ENCODE data around the gene ZNF512B. TPM values are rescaled to one million over a fixed set of nuclear protein-coding genes. Genes with fewer than 3 reads are reported as not detected.

ZNF512B gene
- total RNA-seq, 1 donor from 2014 or later, result 4.5 TPM

GRCh38 chr20:63929071-63929470, 40.7 kb downstream of the ZNF512B start:
- DNase-seq (ENCODE audit: low read depth), result no peak
- Histone ChIP-seq H3K4me3 (ENCODE audit: low read depth, low read length) (no peak overlapping the region), H3K36me3 (ENCODE audit: control insufficient read depth, insufficient read depth, low read length) (peaks cover 41% of the 10 kb centered on the region), H3K27me3 (ENCODE audit: control insufficient read depth, insufficient read depth, low read length) (no peaks in the 10 kb centered on the region)
- no peak for FAIRE-seq
- no peak for TF ChIP-seq CTCF (IDR thresholded peaks at IDR 0.05; ENCODE audit: insufficient read depth, low read length, severe bottlenecking)

- Histone ChIP-seq H3K36me3 (ENCODE audit: control insufficient read depth, insufficient read depth, low read length) (peaks cover 27% of the 10 kb centered on the region), H3K27me3 (ENCODE audit: control insufficient read depth, insufficient read depth, low read length) (no peaks in the 10 kb centered on the region), H3K4me3 (ENCODE audit: low read depth, low read length) (no peak overlapping the region)
- FAIRE-seq (no peak), DNase-seq (ENCODE audit: low read depth) (no peak)
- no peak for TF ChIP-seq CTCF (IDR thresholded peaks at IDR 0.05; ENCODE audit: insufficient read depth, low read length, severe bottlenecking)
Measured at GRCh38 chr20:63926298-63926697, 43.4 kb downstream of the ZNF512B start.

GRCh38 chr20:63924241-63924640, 45.5 kb downstream of the ZNF512B start:
- no peak for DNase-seq (ENCODE audit: low read depth)
- Histone ChIP-seq H3K27me3 (ENCODE audit: control insufficient read depth, insufficient read depth, low read length) (no peaks in the 10 kb centered on the region), H3K4me3 (ENCODE audit: low read depth, low read length) (no peak overlapping the region), H3K36me3 (ENCODE audit: control insufficient read depth, insufficient read depth, low read length) (peaks cover 12% of the 10 kb centered on the region)
- no peak for TF ChIP-seq CTCF (IDR thresholded peaks at IDR 0.05; ENCODE audit: insufficient read depth, low read length, severe bottlenecking)
- no peak for FAIRE-seq

GRCh38 chr20:63923651-63924050, 46.1 kb downstream of the ZNF512B start:
- Histone ChIP-seq H3K27me3 (ENCODE audit: control insufficient read depth, insufficient read depth, low read length) (no peaks in the 10 kb centered on the region), H3K4me3 (ENCODE audit: low read depth, low read length) (no peak overlapping the region), H3K36me3 (ENCODE audit: control insufficient read depth, insufficient read depth, low read length) (peaks cover 9% of the 10 kb centered on the region)
- no peak for TF ChIP-seq CTCF (IDR thresholded peaks at IDR 0.05; ENCODE audit: insufficient read depth, low read length, severe bottlenecking)
- DNase-seq (ENCODE audit: low read depth) (no peak), FAIRE-seq (no peak)

GRCh38 chr20:63920226-63920625, 49.5 kb downstream of the ZNF512B start:
- no peak for FAIRE-seq
- peaks cover 6% of the 10 kb centered on the region for H3K36me3 ChIP-seq (ENCODE audit: control insufficient read depth, insufficient read depth, low read length)
- H3K27me3 ChIP-seq (ENCODE audit: control insufficient read depth, insufficient read depth, low read length), result no peaks in the 10 kb centered on the region
- no peak for TF ChIP-seq CTCF (IDR thresholded peaks at IDR 0.05; ENCODE audit: insufficient read depth, low read length, severe bottlenecking)
- no peak for DNase-seq (ENCODE audit: low read depth)
- H3K4me3 ChIP-seq (ENCODE audit: low read depth, low read length), result no peak overlapping the region

GRCh38 chr20:63919130-63919529, 50.6 kb downstream of the ZNF512B start:
- DNase-seq (ENCODE audit: low read depth), result no peak
- Histone ChIP-seq H3K27me3 (ENCODE audit: control insufficient read depth, insufficient read depth, low read length) (no peaks in the 10 kb centered on the region), H3K36me3 (ENCODE audit: control insufficient read depth, insufficient read depth, low read length) (peaks cover 5% of the 10 kb centered on the region), H3K4me3 (ENCODE audit: low read depth, low read length) (no peak overlapping the region)
- no peak for TF ChIP-seq CTCF (IDR thresholded peaks at IDR 0.05; ENCODE audit: insufficient read depth, low read length, severe bottlenecking)
- FAIRE-seq, result no peak

All from bronchial epithelial cell (primary cell).